H1 (cell line): ENCODE measurements around the gene DMBX1. TPM values are rescaled to one million over a fixed set of nuclear protein-coding genes. Genes with fewer than 3 reads are reported as not detected.

Experiments used
- CTCF ChIA-PET: fragments of 300-600 bp; sonication (Branson Sonifier 250); formaldehyde crosslinking; loops from one replicate; lab custom pipeline; 2021; ENCODE audit not compliant: partially characterized antibody; lab: Charles Lee
- POLR2A ChIA-PET: fragments of 300-600 bp; sonication (Branson Sonifier 250); formaldehyde crosslinking; loops from one replicate; lab custom pipeline; 2021; ENCODE audit warnings: inconsistent platforms; ENCODE audit not compliant: partially characterized antibody; lab: Charles Lee
- DNase-seq, 2 experiments: peaks; one replicate each; pipeline versions ENCODE4 v3.0.0 to v3.0.0-alpha.2; 2010 to 2022; ENCODE audit warnings: low spot score in 2 of 2, low read depth in 1 of 2, mixed read lengths in 1 of 2
- FAIRE-seq: peaks from 2 replicates; lab custom pipeline; 2011; peaks lifted over from hg19 to GRCh38; lab: Jason Lieb, UNC
- H2AFZ ChIP-seq: 2 replicates; pipeline ENCODE4 v1.8.1; 2012; ENCODE audit warnings: low read length, inconsistent platforms
- H2AK5ac ChIP-seq: 2 replicates; pipeline ENCODE4 v1.6.1; 2013; ENCODE audit warnings: low read depth, low read length
- H2BK120ac ChIP-seq: replicated peaks from 2 replicates; pipeline ENCODE3; 2013; ENCODE audit warnings: low read depth, low read length, inconsistent platforms
- H2BK12ac ChIP-seq: 2 replicates; pipeline ENCODE4 v1.6.1; 2013; ENCODE audit warnings: low read depth, low read length
- H2BK15ac ChIP-seq: 2 replicates; pipeline ENCODE4 v1.6.1; 2013; ENCODE audit warnings: low read length
- H2BK20ac ChIP-seq: 2 replicates; pipeline ENCODE4 v1.6.1; 2013; ENCODE audit warnings: low read length
- H2BK5ac ChIP-seq: 2 replicates; pipeline ENCODE4 v1.6.1; 2013; ENCODE audit warnings: low read depth, low read length
- H3K14ac ChIP-seq: 2 replicates; pipeline ENCODE4 v1.6.1; 2013; ENCODE audit warnings: inconsistent platforms; ENCODE audit not compliant: insufficient read length
- H3K18ac ChIP-seq: 2 replicates; pipeline ENCODE4 v1.6.1; 2013; ENCODE audit warnings: low read length; ENCODE audit errors: extremely low read depth
- H3K23ac ChIP-seq: 2 replicates; pipeline ENCODE4 v1.6.1; 2013; ENCODE audit warnings: inconsistent platforms; ENCODE audit not compliant: insufficient read length
- H3K23me2 ChIP-seq: 2 replicates; pipeline ENCODE4 v1.6.1; 2013; ENCODE audit warnings: low read depth, low read length
- H3K27ac ChIP-seq: 2 replicates; pipeline ENCODE4 v1.6.1; 2011; ENCODE audit warnings: low read depth, low read length, inconsistent platforms
- H3K27me3 ChIP-seq, 4 experiments: replicated peaks in 1 of 4; 1 replicate in 1 of 4; 2 replicates in 3 of 4; pipeline versions ENCODE4 v1.6.1 to v1.8.1; 2011 to 2013; ENCODE audit warnings: low read length in 3 of 4, mild to moderate bottlenecking in 3 of 4, inconsistent platforms in 2 of 4, mixed read lengths in 2 of 4, moderate library complexity in 1 of 4; ENCODE audit not compliant: control insufficient read depth in 3 of 4, insufficient read depth in 3 of 4; ENCODE audit errors: extremely low read depth in 1 of 4
- H3K36me3 ChIP-seq, 4 experiments: 2 replicates each; pipeline versions ENCODE4 v1.6.1 to v1.8.1; 2011 to 2013; ENCODE audit warnings: mild to moderate bottlenecking in 4 of 4, low read length in 3 of 4, moderate library complexity in 2 of 4, control low read depth in 1 of 4, inconsistent platforms in 1 of 4; ENCODE audit not compliant: insufficient read depth in 4 of 4, control insufficient read depth in 2 of 4
- H3K4ac ChIP-seq: replicated peaks from 2 replicates; pipeline ENCODE3; 2013; ENCODE audit warnings: low read length, low read depth, mixed read lengths, inconsistent platforms; ENCODE audit not compliant: insufficient read length
- H3K4me1 ChIP-seq, 4 experiments: replicated peaks in 1 of 4; 1 replicate in 1 of 4; 2 replicates in 3 of 4; pipeline versions ENCODE4 v1.6.1 to v1.8.1; 2011 to 2013; ENCODE audit warnings: low read length in 3 of 4, inconsistent platforms in 2 of 4, mixed read lengths in 1 of 4; ENCODE audit not compliant: insufficient read depth in 4 of 4, control insufficient read depth in 3 of 4
- H3K4me2 ChIP-seq, 2 experiments: 2 replicates each; pipeline versions ENCODE4 v1.6.1 to v1.8.1; 2011 to 2013; ENCODE audit warnings: low read depth in 2 of 2, low read length in 2 of 2, control low read depth in 1 of 2, inconsistent platforms in 1 of 2, mild to moderate bottlenecking in 1 of 2; ENCODE audit not compliant: insufficient read depth in 1 of 2
- H3K4me3 ChIP-seq, 4 experiments: fragments of 200-600, 300-600 bp in 1 of 4; sonication (generic), shearing (Covaris generic), sonication (Bioruptor Twin) in 1 of 4; 2 replicates each; pipeline versions ENCODE4 v1.5.1 to v1.8.1; 2011 to 2016; ENCODE audit warnings: low read length in 4 of 4, low read depth in 3 of 4, control low read depth in 2 of 4, inconsistent platforms in 2 of 4, mild to moderate bottlenecking in 2 of 4, mixed read lengths in 1 of 4, moderate library complexity in 1 of 4; ENCODE audit not compliant: insufficient read depth in 2 of 4; ENCODE audit errors: extremely low read depth in 1 of 4
- H3K56ac ChIP-seq: replicated peaks from 2 replicates; pipeline ENCODE3; 2013; ENCODE audit warnings: low read depth, mild to moderate bottlenecking, mixed read lengths, low read length, inconsistent platforms; ENCODE audit not compliant: insufficient read length
- H3K79me1 ChIP-seq: 2 replicates; pipeline ENCODE4 v1.6.1; 2013; ENCODE audit warnings: low read depth, low read length, control low read depth
- H3K79me2 ChIP-seq, 2 experiments: 2 replicates each; pipeline versions ENCODE4 v1.6.1 to v1.8.1; 2012 to 2013; ENCODE audit warnings: low read length in 2 of 2, mild to moderate bottlenecking in 2 of 2, inconsistent platforms in 1 of 2; ENCODE audit not compliant: insufficient read depth in 2 of 2, control insufficient read depth in 1 of 2
- H3K9ac ChIP-seq, 4 experiments: replicated peaks in 1 of 4; 1 replicate in 1 of 4; 2 replicates in 3 of 4; pipeline versions ENCODE4 v1.6.1 to v1.8.1; 2011 to 2013; ENCODE audit warnings: low read depth in 3 of 4, low read length in 3 of 4, control low read depth in 2 of 4, mild to moderate bottlenecking in 2 of 4, moderate library complexity in 2 of 4, inconsistent platforms in 1 of 4; ENCODE audit errors: extremely low read depth in 1 of 4
- H3K9me3 ChIP-seq, 2 experiments: 2 replicates each; pipeline versions ENCODE4 v1.6.1 to v1.8.1; 2012 to 2013; ENCODE audit warnings: mild to moderate bottlenecking in 2 of 2, moderate library complexity in 2 of 2, control low read depth in 1 of 2, inconsistent platforms in 1 of 2, low read depth in 1 of 2, low read length in 1 of 2, mixed read lengths in 1 of 2; ENCODE audit not compliant: insufficient read depth in 2 of 2
- H4K20me1 ChIP-seq, 2 experiments: replicated peaks in 1 of 2; 2 replicates each; pipeline versions ENCODE3 to v1.8.1; 2011 to 2013; ENCODE audit warnings: inconsistent platforms in 2 of 2, low read length in 2 of 2, mild to moderate bottlenecking in 1 of 2; ENCODE audit not compliant: insufficient read depth in 2 of 2, control insufficient read depth in 1 of 2
- H4K5ac ChIP-seq: 2 replicates; pipeline ENCODE4 v1.6.1; 2013; ENCODE audit warnings: low read length, low read depth, mixed read lengths, inconsistent platforms; ENCODE audit not compliant: insufficient read length
- H4K8ac ChIP-seq: 2 replicates; pipeline ENCODE4 v1.8.0; 2013; ENCODE audit warnings: mild to moderate bottlenecking, moderate library complexity, low read length, inconsistent platforms; ENCODE audit not compliant: insufficient read depth; ENCODE audit errors: extremely low read depth
- H4K91ac ChIP-seq: replicated peaks from 2 replicates; pipeline ENCODE3; 2013; ENCODE audit warnings: low read length, mixed read lengths, inconsistent platforms; ENCODE audit not compliant: insufficient read length
- BACH1 ChIP-seq: IDR thresholded peaks from 2 replicates; pipeline ENCODE4 v1.6.1; 2012; ENCODE audit warnings: low read length, improper control_type of control experiment
- CHD2 ChIP-seq: IDR thresholded peaks from 2 replicates; pipeline ENCODE4 v1.6.1; 2012; ENCODE audit warnings: low read length, improper control_type of control experiment
- E2F6 ChIP-seq: IDR thresholded peaks from 2 replicates; pipeline ENCODE4 v1.6.1; 2012; ENCODE audit warnings: inconsistent platforms
- HDAC6 ChIP-seq: IDR thresholded peaks from one replicate; pipeline ENCODE4 v1.7.1; 2012; ENCODE audit warnings: low read depth, mild to moderate bottlenecking, inconsistent platforms, low read length, moderate library complexity
- MAFK ChIP-seq: IDR thresholded peaks from 2 replicates; pipeline ENCODE4 v1.6.1; 2012; ENCODE audit warnings: low read depth, mild to moderate bottlenecking, improper control_type of control experiment, low read length
- RAD21 ChIP-seq, 2 experiments: IDR thresholded peaks in 1 of 2; conservative IDR thresholded peaks in 1 of 2; 2 replicates each; pipeline ENCODE4 v1.6.1; 2011; ENCODE audit warnings: low read depth in 2 of 2, low read length in 2 of 2, improper control_type of control experiment in 1 of 2, inconsistent platforms in 1 of 2, mild to moderate bottlenecking in 1 of 2, moderate library complexity in 1 of 2
- WGBS, 2 experiments: shearing (Covaris generic) in 1 of 2; methylation state at CpG; one replicate each; pipeline versions ENCODE4 v1.1.6 to v1.1.7; 2013 to 2015; ENCODE audit warnings: low lambda C conversion rate in 2 of 2, mixed read lengths in 2 of 2, inconsistent platforms in 1 of 2, low coverage in 1 of 2, missing lambda C conversion rate in 1 of 2; ENCODE audit not compliant: insufficient replicate concordance in 2 of 2, insufficient coverage in 1 of 2, insufficient read length in 1 of 2; ENCODE audit errors: extremely low coverage in 1 of 2, missing lambda C conversion rate in 1 of 2; 5-methylcytosine and 5-hydroxymethylcytosine counted together
- polyA plus RNA-seq, 7 experiments: library from polyadenylated mRNA; depleted of rRNA in 3 of 7; stranded (reverse) in 5 of 7; unstranded in 2 of 7; fragments of >200 nt in 5 of 7; fragments of 200-250 nt in 2 of 7; gene quantifications; 1 replicate in 5 of 7; 2 replicates in 1 of 7; 4 replicates in 1 of 7; pipeline versions ENCODE4 v1.2.1 to v1.2.3, GENCODE V29; 2011 to 2013; ENCODE audit warnings: missing spikeins in 2 of 7, mixed read lengths in 2 of 7
- total RNA-seq: library from RNA; stranded (reverse); fragmentation: NEBNext Ultra II Directional; extraction: Animal tissue kit (Norgen Biotek cat#: 25700); gene quantifications from 2 replicates; pipeline ENCODE4 v1.2.1, GENCODE V29; 2021

DMBX1 gene
- total and polyA plus RNA-seq, 2 of the 8 experiments (the other 6 are each of a cell fraction or from before 2014, with no cell fraction given) = 0.23 to 0.30 TPM

GRCh38 chr1:46469881-46470280, 19.8 kb upstream of the DMBX1 start:
- H3K9ac ChIP-seq = no peak overlapping the region
- H3K4me3 ChIP-seq = no peak overlapping the region
- H3K9me3 ChIP-seq = no peaks in the 10 kb centered on the region
- DNase-seq = no peak
- peaks cover 3 to 15% of the 10 kb centered on the region in 2 experiments for H4K20me1 ChIP-seq
- no peak overlapping the region for H2BK20ac ChIP-seq
- H3K56ac ChIP-seq = no peak overlapping the region
- FAIRE-seq = no peak
- H3K79me1 ChIP-seq = no peaks in the 10 kb centered on the region
- no peak overlapping the region for H2BK5ac ChIP-seq
- H2BK15ac ChIP-seq = 0 out of 2 replicates have a peak overlapping the region, but pooled peaks have one; percentile 65
- peaks cover 0 to 23% (median 17%) of the 10 kb centered on the region in 4 experiments; a peak in 6 of 7 replicates for H3K4me1 ChIP-seq
- H4K91ac ChIP-seq = no peak overlapping the region
- H3K4ac ChIP-seq = no peak overlapping the region
- peaks cover 15 to 58% (median 45%) of the 10 kb centered on the region in 4 experiments for H3K27me3 ChIP-seq
- TF ChIP-seq MAFK = no peak
- no peak for TF ChIP-seq RAD21 (IDR thresholded peaks at IDR 0.05 in 1 of 2, conservative IDR thresholded peaks at IDR 0.05 in 1 of 2; ENCODE audit: low read depth in 2 of 2, low read length in 2 of 2)
- no peak for TF ChIP-seq HDAC6
- no peak for TF ChIP-seq BACH1
- no peak for TF ChIP-seq CHD2
- TF ChIP-seq E2F6 = no peak
- no peak overlapping the region for H3K4me2 ChIP-seq
- H2AK5ac ChIP-seq = no peak overlapping the region
- no peak overlapping the region for H3K27ac ChIP-seq
- H3K23me2 ChIP-seq = peaks cover 6% of the 10 kb centered on the region; the same call in 1 of the 2 replicates
- no peak overlapping the region for H3K14ac ChIP-seq
- POLR2A ChIA-PET = interaction anchor here (1.1 kb wide), 1 partner anchor 16 kb away, joined by 3 read pairs; no protein-coding TSS in a partner anchor
- H4K8ac ChIP-seq = no peak overlapping the region
- H2AFZ ChIP-seq = no peak overlapping the region
- H3K23ac ChIP-seq = no peak overlapping the region
- H3K36me3 ChIP-seq = no peaks in the 10 kb centered on the region
- WGBS, 2 experiments = 49% methylated on average over 4 of the region's 4 CpGs; no CpG with 5 or more reads in 1 of the 2 experiments
- H2BK120ac ChIP-seq = no peak overlapping the region
- no peaks in the 10 kb centered on the region for H3K79me2 ChIP-seq
- no peak overlapping the region for H3K18ac ChIP-seq
- CTCF ChIA-PET = interaction anchor here (0.7 to 35.6 kb wide), 9 partner anchors 8 to 68 kb away, joined by 3 to 1068 read pairs (median 6); a partner anchor contains a TSS
- no peak overlapping the region; the same call in 1 of the 2 replicates for H2BK12ac ChIP-seq
- no peak overlapping the region for H4K5ac ChIP-seq
